GM19468 (cell line): ENCODE measurements around the gene RALGAPA1.

Experiments
- ATAC-seq: cut with Tn5 transposase; IDR thresholded peaks from one replicate; pipeline ENCODE4 v1.9.1; 2021; ENCODE audit warnings: mild to moderate bottlenecking, moderate library complexity, moderate number of reproducible peaks; ENCODE audit not compliant: unreplicated experiment; ENCODE audit errors: extremely low read depth

RALGAPA1 gene

DNA sequence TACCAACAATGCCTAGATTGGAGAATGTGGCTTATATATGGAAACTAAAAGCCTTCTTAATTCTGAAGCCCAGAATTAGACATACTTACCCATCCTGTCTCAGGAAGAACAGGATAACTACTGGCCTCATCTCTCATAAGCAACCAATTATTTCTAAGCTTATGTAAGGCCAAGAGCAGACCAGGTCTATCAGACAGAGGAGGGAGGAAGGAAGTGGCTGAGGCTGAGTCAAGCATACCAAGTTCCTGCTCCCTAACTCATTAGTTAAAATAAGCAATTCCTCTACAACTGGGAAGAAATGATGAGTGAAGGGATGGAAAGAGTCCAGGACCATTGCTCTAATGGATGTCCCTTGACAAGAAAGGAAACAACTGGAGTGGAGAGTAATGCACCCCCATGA is 302.2 kb downstream of the RALGAPA1 start:
- ATAC-seq = no peak

DNA sequence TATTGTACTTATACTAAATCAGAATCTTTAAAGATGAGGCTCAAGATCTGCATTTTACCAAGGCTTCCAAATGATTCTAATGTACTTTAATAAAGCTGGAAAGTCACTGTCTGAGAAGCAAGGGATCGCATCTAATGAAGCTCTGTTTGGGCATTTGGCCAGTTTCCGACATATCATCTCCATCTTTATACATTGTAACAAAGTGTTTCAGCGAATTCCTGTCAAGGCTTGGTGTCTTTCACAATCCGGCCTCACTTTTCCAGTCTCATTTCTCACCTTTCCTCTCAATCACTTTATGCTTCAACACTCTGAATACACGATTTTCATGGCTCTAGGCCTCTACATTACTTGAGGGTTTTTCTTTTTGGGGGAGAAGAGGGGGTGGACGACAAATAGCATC is 302.6 kb downstream of the RALGAPA1 start:
- ATAC-seq = no peak

GRCh38 chr14:35504260-35504659 is 304.8 kb downstream of the RALGAPA1 start:
- ATAC-seq = no peak

- ATAC-seq = no peak
Measured at GRCh38 chr14:35503646-35504045, 305.4 kb downstream of the RALGAPA1 start.

- ATAC-seq = no peak
Measured at GRCh38 chr14:35499180-35499579, 309.9 kb downstream of the RALGAPA1 start.

- no peak for ATAC-seq
Measured at GRCh38 chr14:35495278-35495677, 313.8 kb downstream of the RALGAPA1 start.

- no peak for ATAC-seq
Measured at GRCh38 chr14:35492569-35493014, 316.5 kb downstream of the RALGAPA1 start.
